Sciatic nerve (tissue), 2 donors: ENCODE measurements around the gene RPSA. TPM values are rescaled to one million over a fixed set of nuclear protein-coding genes. Genes with fewer than 3 reads are reported as not detected.
"Not testable (repeated sequence)": the region's sequence is repeated elsewhere in the genome, so short reads cannot be mapped to it uniquely, and the experiment has no call there.

Experiments used
- ATAC-seq: fragments of 200-7000 bp; cut with Tn5 transposase; one replicate; pipeline ENCODE4 v1.9.1; 2020; ENCODE audit warnings: mild to moderate bottlenecking, moderate library complexity
- DNase-seq: peaks from one replicate; pipeline ENCODE4 v3.0.0-alpha.2; 2020; ENCODE audit warnings: low spot score
- intact Hi-C: fragments of 100-400 bp; cut with DNase I; formaldehyde crosslinking; loops from one replicate; pipeline ENCODE4 v1.14.2; 2022
- total RNA-seq: library from RNA; stranded (reverse); fragmentation: NEBNext Ultra II Directional; extraction: Animal tissue kit (Norgen Biotek cat#: 25700); gene quantifications from one replicate; pipeline ENCODE4 v1.2.1, GENCODE V29; 2021
- donor health status: DM: no; HTN: no; CAD: no.
- donor health status: DM: no; HTN: no; CAD: no.

RPSA gene
- total RNA-seq, 1 donor from 2014 or later = 447 TPM

DNA sequence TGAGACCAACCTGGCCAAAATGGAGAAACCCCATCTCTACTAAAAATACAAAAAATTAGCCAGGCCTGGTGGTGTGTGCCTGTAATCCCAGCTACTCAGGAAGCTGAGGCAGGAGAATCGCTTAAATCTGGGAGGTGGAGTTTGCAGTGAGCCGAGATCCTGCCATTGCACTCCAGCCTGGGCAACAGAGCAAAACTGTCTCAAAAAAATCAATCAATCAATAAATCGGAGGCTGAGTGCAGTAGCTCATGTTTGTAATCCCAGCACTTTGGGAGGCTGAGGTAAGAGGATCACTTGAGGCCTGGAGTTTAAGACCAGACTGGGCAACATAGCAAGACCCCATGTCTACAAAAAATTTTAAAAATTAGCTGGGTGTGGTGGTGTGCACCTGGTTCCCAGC, 8.8 kb downstream of the RPSA start:
- DNase-seq = not testable (repeated sequence)
- intact Hi-C loops = loop anchor here (5.0 to 10.0 kb wide), 2 partner anchors 797 to 899 kb away; no protein-coding TSS in a partner anchor

DNA sequence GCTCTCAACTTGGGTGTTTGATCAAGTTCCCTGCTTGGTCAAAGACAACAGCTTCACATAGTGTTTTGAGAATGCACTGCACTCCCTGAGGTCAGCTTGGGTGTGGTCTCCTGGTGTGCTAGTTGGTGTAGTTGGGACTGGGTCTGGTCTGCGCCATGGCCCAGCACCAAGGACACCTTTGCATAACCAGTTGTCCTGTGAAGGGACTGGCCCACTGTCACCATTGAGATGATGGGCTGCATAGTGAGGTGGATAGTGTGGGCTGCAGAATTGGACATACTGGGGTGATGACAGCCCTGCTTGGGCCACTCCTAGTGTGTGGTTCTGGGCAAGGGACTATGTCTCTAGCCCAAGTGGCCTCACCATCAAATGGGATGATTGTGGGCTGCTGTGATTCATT, 9.5 kb downstream of the RPSA start:
- DNase-seq (no peak), ATAC-seq (peak; percentile 28)
- intact Hi-C loops = loop anchor here (5.0 to 10.0 kb wide), 2 partner anchors 796 to 899 kb away; no protein-coding TSS in a partner anchor

More for the DNA sequence above, 8.8 kb downstream of the RPSA start:
- not testable (repeated sequence) for ATAC-seq

DNA sequence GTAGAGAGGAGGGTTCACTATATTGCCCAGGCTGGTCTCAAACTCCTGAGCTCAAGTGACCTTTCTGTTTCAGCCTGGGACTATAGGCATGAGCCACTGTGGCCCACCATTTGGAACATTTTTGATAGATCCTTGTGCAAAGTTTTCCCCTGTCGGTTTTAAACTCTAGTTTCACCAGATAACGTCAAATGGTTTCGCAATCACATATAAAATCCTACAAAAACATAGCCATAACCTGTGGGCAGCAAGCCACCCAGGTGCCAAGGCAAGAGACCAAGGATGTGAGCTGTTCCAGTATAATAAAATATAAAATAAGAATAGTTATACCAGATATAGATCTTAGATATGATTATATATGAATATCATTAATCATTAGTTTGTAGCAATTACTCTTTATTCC, 10.5 kb downstream of the RPSA start:
- not testable (repeated sequence) for DNase-seq, ATAC-seq
- intact Hi-C loops = loop anchor here (5.0 to 10.0 kb wide), 2 partner anchors 795 to 898 kb away; no protein-coding TSS in a partner anchor

DNA sequence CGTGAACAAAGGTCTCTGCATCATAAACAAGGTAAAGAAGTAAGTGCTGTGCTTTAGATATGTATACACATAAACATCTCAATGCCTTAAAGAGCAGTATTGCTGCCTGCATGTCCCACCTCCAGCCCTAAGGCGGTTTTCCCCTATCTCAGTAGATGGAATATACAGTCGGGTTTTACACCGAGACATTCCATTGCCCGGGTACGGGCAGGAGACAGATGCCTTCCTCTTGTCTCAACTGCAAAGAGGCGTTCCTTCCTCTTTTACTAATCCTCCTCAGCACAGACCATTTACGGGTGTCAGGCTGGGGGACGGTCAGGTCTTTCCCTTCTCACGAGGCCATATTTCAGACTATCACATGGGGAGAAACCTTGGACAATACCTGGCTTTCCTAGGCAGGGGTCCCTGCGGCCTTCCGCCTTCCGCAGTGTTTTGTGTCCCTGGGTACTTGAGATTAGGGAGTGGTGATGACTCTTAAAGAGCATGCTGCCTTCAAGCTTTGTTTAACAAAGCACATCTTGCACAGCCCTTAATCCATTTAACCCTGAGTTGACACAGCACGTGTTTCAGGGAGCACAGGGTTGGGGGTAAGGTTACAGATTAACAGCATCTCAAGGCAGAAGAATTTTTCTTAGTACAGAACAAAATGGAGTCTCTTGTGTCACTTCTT, 12.2 kb downstream of the RPSA start:
- DNase-seq, ATAC-seq: not testable (repeated sequence)
- intact Hi-C loops = loop anchor here (5.0 to 10.0 kb wide), 2 partner anchors 794 to 896 kb away; no protein-coding TSS in a partner anchor

DNA sequence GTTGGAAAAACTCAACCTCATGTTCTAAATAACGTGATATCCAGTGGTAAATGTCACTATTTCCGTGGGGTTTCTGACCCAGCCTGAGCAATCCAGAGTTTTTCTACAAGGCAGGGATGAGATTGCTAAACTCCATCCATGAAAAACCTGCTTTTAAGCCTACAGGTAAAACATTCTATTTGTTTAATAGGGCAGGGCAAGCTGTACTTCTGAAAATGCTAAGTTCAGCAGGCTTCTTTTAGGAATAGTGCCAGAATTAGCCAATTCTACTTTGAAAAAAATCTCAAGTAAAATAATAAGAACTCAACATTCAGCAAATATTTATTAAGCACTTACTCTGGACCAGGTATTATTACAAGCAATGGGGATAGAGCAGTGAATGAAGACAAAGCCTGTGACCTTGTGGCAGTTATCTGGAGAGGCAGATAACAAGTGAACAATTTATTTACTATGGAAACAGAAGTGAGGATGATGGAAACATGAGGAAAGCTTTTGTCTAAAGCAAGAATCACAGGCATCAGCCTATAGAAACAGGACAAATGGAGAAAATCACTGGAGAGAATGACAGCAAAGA, 13.3 kb downstream of the RPSA start:
- DNase-seq (no peak), ATAC-seq (no peak)
- intact Hi-C loops = loop anchor here (5.0 to 10.0 kb wide), 2 partner anchors 792 to 895 kb away; no protein-coding TSS in a partner anchor

DNA sequence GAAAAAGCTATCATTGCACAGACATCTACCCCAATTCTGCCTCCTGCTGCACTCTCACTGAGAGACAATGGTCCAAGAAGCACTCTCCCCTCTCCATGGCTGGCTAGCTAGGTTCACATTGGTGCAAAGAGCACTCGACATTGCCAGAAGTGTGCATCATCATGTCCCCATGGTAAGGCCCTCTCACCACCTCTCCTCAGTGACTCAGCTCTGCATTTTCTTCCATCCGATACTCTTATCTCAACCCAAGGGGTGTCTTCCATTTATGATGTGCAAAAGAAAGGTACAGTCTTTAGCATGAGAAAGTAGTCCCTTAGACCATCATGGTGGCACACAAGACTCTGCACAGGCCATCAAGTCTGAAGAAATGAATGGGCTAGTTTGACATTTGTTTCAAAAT, 14.0 kb downstream of the RPSA start:
- ATAC-seq = no peak
- intact Hi-C loops = no loop called here
- no peak for DNase-seq

DNA sequence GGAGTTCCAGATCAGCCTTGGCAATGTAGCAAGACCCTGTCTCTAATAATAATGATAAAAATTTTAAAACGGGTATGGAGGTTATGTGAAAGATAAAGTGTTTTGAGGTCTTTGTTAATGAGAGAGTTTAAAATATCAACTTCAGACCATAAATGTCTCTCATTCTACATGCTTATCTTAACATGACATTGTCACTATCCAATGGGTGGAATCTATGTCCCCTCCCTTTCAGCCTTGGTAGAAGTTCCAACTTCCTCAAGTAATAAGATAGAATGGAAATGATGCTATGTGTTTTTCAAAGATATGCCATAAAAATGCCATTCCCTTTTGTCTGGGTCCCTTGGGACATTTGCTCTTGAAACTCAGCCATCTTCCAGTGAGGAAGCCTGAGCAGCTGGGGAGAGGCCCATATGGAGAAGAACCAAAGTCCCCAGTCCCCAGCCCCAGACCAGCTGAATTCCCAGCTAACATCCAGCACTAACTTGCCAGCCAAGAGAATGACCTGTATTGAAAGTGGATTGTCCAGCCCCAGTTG, 17.0 kb downstream of the RPSA start:
- intact Hi-C loops = no loop called here
- DNase-seq = no peak
- no peak for ATAC-seq

DNA sequence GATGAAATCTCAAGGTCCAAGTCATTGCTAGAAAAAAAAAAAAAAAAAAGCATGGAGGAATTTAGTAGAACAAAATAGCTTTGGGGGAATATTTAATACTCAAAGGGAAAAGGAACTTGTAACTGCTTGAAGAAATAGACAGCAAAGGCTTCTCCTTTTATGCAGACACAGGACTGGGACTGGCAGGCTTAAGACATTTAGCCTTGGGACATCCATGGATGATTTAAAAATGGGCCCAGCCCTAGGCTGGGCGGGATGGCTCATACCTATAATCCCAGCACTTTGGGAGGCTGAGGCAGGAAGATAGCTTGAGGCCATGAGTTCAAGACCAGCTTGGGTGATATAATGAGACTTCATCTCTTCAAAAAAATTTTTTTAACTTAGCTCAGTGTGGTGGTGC, 19.8 kb downstream of the RPSA start:
- intact Hi-C loops = no loop called here
- DNase-seq = no peak
- ATAC-seq = no peak

DNA sequence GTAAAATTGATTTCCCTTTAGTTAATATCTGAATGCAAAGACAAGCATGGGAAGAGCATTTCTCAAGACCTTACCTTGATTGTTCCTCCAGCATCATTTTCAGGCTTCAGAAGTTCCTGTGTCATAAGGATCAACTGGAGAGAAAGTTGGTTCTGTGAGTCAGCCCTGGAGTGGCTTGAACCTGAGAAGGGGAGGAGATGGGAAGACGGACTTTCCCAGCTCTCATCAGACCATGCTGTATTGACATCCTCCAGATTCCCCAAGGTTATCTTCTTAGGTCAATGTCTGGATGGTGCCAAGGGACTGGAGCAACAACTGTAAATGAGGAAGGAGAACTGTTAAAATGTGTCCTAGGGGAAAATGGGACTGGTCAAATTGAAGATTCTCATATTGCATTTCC, 21.0 kb downstream of the RPSA start:
- intact Hi-C loops = no loop called here
- ATAC-seq (no peak), DNase-seq (no peak)

DNA sequence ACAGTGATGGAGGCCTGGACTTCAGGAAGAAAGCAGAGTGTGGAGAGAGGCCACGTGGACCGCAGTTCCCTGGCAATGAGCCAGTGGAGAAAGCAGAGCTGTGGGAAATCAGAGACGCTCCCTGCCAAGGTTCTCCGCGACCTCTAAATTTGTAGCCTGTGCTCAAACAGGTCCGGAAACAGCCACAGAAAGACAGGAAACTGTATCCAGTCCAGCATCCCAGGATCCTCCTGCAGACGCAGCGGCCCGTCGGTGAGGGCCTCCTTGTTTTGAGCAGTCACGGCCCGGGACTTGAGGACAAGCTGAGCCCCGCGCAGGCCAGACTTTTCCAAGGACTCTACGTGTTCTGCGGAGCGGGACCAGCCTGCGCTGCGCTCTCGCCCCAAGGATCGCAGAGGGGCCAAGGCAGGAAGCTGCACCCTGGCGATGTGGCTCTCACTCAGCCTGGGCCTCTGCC, 22.3 kb downstream of the RPSA start:
- intact Hi-C loops = no loop called here
- ATAC-seq (peak; percentile 22), DNase-seq (no peak)

DNA sequence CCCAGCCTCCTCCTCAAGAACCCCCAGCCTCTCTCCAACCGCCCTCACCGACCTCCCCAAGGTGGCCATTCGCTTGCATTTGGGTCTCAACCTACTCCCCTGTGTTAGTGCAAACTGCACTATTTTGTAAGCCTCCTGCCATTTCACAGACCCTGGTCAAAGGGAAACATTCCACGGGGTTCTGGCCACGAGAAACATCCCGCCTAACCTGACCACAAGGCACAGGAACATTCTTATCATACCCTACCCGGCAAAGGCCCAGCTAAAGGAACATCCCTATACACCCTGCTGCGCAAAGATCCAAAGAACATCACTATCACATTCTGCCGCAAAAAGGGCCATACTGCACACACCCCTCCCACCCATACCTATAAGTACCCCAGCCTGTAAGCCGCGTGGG, 22.9 kb downstream of the RPSA start:
- intact Hi-C loops = no loop called here
- DNase-seq (no peak), ATAC-seq (no peak)

DNA sequence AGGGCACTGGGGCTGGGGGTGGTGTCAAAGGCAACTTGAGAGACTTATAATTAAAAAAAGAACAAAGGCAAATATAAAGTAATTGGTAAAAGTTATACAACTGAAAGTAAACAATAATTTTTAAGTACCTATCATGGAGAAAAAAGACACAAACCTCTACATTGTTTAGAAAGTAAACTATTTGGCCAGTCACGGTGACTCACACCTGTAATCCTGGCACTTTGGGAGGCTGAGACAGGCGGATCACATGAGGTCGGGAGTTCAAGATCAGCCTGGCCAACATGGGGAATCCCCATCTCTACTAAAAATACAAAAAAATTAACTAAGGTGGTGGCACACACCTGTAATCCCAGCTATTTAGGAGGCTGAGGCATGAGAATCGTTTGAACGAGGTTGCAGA, 25.8 kb downstream of the RPSA start:
- DNase-seq = no peak
- intact Hi-C loops = no loop called here
- no peak for ATAC-seq

DNA sequence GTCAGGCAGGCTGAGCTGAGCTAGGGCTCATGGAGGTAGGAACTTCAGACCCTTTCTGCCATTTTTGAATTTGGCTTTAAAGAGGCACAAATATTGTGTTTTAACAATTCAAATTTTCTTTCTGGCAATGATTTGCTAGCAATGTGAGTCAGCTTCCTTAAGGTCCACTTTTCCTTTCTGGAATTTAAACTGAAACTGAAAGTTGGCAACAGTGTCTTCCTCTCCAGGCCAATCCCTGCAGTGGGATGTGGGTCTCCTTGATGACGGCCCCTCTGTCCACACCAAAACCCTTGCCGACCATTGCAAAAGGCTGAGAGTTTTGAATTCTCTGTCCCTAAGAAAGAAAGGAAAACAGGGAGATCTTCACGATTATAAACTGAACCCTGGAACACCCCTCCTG, 27.1 kb downstream of the RPSA start:
- ATAC-seq (no peak), DNase-seq (no peak)
- intact Hi-C loops = no loop called here

DNA sequence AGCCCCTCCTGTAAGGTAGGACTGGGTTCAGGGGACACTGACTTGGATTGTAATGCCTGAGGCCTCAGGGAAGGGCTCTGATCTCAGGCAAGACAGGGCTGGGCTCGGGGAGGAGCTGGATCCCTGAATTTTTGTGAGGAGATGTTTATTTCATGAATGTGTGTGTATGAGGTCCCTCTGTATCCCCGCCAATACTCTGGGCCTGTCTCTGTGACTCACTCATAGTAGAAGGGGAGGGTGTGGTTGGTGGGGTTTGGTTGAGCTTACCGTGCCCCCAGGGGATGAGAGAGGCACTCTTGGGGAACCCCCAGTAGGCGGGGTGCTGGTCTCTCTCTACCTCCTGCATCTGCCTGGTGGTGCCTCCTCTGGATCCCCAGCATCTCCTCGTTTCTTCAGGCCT, 28.1 kb downstream of the RPSA start:
- DNase-seq = no peak
- intact Hi-C loops = no loop called here
- ATAC-seq = no peak

DNA sequence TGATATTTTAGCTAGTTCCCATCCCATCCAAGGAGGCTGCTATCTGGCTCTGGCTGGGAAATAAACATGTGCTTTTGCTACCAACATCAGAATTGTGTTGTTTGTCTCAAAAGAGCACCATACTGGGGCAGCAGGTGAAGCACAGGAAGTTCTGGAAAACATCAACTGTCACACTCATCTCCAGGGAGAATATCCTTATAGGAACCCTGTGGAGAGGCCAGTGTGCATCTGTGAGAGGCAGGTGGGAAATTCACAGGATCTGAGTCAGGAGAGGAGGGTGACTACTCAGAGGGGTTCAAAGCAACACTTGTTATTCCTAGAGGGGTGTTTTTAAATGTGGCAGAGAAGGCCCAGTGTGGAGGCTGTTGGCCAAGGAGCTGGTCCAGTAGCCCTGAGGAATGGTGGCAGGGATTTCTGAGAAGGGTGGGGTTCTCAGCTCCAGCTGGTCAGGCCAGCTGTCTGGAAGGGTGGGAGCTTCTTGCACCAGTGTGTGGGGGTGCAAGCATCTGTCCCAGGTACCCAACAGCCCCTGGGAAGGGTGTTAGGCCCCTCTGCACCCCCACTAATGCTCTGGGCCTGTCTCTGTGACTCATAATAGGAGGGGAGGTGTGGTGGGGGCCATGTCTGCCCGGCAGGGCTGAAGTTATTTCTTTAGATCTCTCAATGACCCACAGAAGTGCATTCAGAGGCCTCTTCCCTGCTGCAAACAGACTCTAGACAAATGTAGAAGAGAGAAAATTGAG, 28.7 kb downstream of the RPSA start:
- DNase-seq (no peak), ATAC-seq (no peak)
- intact Hi-C loops = no loop called here

DNA sequence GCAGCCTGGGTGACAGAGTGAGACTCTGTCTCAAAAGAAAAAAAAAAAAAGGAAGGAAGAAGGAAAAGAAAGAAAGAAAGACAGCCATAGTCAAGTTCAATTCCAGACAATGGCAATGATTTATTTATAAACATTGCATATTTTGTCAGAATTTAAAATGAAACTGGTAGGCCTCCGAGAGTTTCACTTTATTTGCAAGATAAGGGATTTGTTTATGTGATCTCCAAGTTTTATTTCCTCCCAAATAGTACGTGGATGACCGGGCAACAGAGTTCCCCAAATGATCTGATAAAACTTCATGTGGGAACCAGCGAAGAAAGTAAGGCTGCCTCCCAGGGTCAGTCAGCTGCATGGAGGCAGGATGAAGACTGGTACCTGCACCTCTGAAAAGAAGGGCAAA, 32.4 kb downstream of the RPSA start:
- ATAC-seq = no peak
- no peak for DNase-seq
- intact Hi-C loops = no loop called here

DNA sequence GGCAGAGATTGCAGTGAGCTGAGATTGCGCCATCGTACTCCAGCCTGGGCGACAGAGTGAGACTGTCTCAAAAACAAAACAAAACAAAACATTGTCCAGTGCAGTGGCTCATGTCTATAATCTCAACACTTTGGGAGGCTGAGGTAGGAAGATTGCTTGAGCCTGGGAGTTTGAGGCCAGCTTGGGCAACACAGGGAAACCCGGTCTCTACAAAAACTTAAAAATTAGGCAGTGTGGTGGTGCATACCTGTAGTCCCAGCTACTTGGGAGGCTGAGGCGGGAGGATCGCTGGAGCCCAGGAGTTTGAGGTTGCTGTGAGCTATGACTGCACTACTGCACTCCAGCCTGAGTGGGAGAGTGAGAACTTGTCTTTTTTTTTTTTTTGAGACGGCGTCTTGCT, 33.8 kb downstream of the RPSA start:
- ATAC-seq (no peak), DNase-seq (no peak)
- intact Hi-C loops = no loop called here

DNA sequence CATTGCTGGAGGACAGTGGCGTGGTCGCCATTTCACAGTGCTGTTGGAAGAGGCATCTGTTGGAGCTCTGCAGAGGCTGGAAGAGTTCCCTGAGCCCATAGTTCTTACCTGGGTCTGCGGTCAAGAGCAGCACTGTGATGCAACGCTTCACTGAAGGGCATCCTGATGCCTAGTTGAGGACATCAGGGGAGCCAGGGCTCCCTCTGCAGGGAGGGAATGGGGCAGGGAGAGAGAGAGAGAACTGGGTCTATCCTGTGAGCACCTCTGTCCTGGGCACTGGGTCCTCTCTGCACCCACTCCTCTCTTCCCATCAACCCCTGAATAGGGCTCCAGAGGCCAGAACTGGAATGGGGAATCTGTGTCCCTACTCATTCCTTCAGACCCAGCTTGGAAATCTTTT, 37.0 kb downstream of the RPSA start:
- no peak for ATAC-seq
- intact Hi-C loops = no loop called here
- no peak for DNase-seq

DNA sequence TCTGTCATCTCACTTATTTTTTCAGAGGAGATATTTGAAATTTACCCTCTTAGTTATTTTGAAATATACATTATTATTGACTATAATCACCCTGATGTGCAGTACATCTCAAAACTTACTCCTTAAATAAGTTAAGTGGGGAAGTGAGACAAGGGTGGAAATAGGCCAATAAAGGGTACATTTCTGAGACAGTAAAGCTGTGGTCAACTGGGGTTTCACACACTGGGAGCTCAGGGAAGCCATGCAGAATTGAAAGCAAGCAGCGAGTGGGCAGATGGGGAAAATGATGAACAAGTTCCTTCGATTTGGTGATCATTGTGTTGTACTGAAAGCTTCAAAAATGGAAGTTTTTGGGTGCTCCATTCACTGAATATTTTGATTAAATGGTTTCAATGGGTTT, 39.4 kb downstream of the RPSA start:
- DNase-seq (no peak), ATAC-seq (no peak)
- intact Hi-C loops = loop anchor here (5.0 kb wide), 1 partner anchor 51 kb away; no protein-coding TSS in a partner anchor

DNA sequence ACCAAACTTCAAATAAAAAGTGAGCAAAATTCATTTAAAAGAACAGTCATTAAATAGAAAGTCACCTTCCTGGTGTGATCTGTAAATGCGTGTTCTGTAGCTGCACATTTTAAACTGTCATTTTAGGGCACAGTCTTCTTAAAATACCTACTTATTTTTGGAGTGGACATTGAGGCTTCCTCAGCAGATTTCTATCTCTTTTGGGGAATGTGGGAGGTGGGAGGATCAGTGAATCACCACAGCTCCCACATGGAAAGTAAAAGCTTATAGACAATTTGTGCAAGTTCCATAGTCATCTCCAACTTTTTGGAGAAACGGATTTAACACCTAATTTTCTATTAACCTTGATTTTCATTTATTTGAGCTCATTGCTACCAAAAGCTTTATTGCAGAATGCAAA, 39.9 kb downstream of the RPSA start:
- ATAC-seq (no peak), DNase-seq (no peak)
- intact Hi-C loops = loop anchor here (5.0 kb wide), 1 partner anchor 51 kb away; no protein-coding TSS in a partner anchor
